ENCODE results near the gene CNTN4.

Gene CNTN4

GRCh38 chr3:3059645-3060044, 961.0 kb downstream of the CNTN4 start:
- no peak for DNase-seq (ENCODE audit: low spot score)
- in situ Hi-C loops (cut with MboI; ENCODE audit: low sequenced_read_pairs, unreplicated experiment), result no loop called here

GRCh38 chr3:3064297-3064696, 965.6 kb downstream of the CNTN4 start:
- in situ Hi-C loops (cut with MboI; ENCODE audit: low sequenced_read_pairs, unreplicated experiment), result no loop called here
- no peak for DNase-seq (ENCODE audit: low spot score)
- TF ChIP-seq CTCF (IDR thresholded peaks at IDR 0.05; ENCODE audit: borderline replicate concordance, control extremely low read depth, extremely low read depth, insufficient read depth, missing control alignments), result no peak

More at GRCh38 chr3:3059645-3060044, 961.0 kb downstream of the CNTN4 start:
- TF ChIP-seq CTCF (IDR thresholded peaks at IDR 0.05; ENCODE audit: borderline replicate concordance, control extremely low read depth, extremely low read depth, insufficient read depth, missing control alignments), result no peak

- in situ Hi-C loops (cut with MboI; ENCODE audit: low sequenced_read_pairs, unreplicated experiment), result no loop called here
- no peak for DNase-seq (ENCODE audit: low spot score)
- TF ChIP-seq CTCF (IDR thresholded peaks at IDR 0.05; ENCODE audit: borderline replicate concordance, control extremely low read depth, extremely low read depth, insufficient read depth, missing control alignments), result no peak
These were observed 967.2 kb downstream of the CNTN4 start for GRCh38 chr3:3065876-3066275.

GRCh38 chr3:3066378-3066777, 967.7 kb downstream of the CNTN4 start:
- no peak for DNase-seq (ENCODE audit: low spot score)
- in situ Hi-C loops (cut with MboI; ENCODE audit: low sequenced_read_pairs, unreplicated experiment), result no loop called here
- TF ChIP-seq CTCF (IDR thresholded peaks at IDR 0.05; ENCODE audit: borderline replicate concordance, control extremely low read depth, extremely low read depth, insufficient read depth, missing control alignments), result no peak

GRCh38 chr3:3066910-3067309, 968.2 kb downstream of the CNTN4 start:
- no peak for DNase-seq (ENCODE audit: low spot score)
- no peak for TF ChIP-seq CTCF (IDR thresholded peaks at IDR 0.05; ENCODE audit: borderline replicate concordance, control extremely low read depth, extremely low read depth, insufficient read depth, missing control alignments)
- in situ Hi-C loops (cut with MboI; ENCODE audit: low sequenced_read_pairs, unreplicated experiment), result no loop called here

- in situ Hi-C loops (cut with MboI; ENCODE audit: low sequenced_read_pairs, unreplicated experiment), result no loop called here
- TF ChIP-seq CTCF (IDR thresholded peaks at IDR 0.05; ENCODE audit: borderline replicate concordance, control extremely low read depth, extremely low read depth, insufficient read depth, missing control alignments), result no peak
- no peak for DNase-seq (ENCODE audit: low spot score)
These were observed 969.8 kb downstream of the CNTN4 start for GRCh38 chr3:3068358-3068881.

GRCh38 chr3:3069723-3070122, 971.1 kb downstream of the CNTN4 start:
- in situ Hi-C loops (cut with MboI; ENCODE audit: low sequenced_read_pairs, unreplicated experiment), result no loop called here
- no peak for DNase-seq (ENCODE audit: low spot score)
- TF ChIP-seq CTCF (IDR thresholded peaks at IDR 0.05; ENCODE audit: borderline replicate concordance, control extremely low read depth, extremely low read depth, insufficient read depth, missing control alignments), result no peak
